T47D (cell line): Measurements from ENCODE around the gene CNOT1.
"Not testable (repeated sequence)": the region's sequence is repeated elsewhere in the genome, so short reads cannot be mapped to it uniquely, and the experiment has no call there.

Experiments used
- DNase-seq, 2 experiments: peaks; one replicate each; pipeline versions ENCODE4 v3.0.0 to v3.0.0-alpha.2; 2011 to 2012; ENCODE audit warnings: low read depth in 1 of 2, low spot score in 1 of 2
- JUND ChIP-seq: IDR thresholded peaks from 2 replicates; pipeline ENCODE4 v1.6.1; 2012; ENCODE audit warnings: low read depth
- in situ Hi-C: cut with HindIII; loops from 2 replicates; pipeline ENCODE4 v1.10.0; 2016; ENCODE audit warnings: low sequenced_read_pairs, low pct_unique_long_range_greater_than_20kb

CNOT1 gene

DNA sequence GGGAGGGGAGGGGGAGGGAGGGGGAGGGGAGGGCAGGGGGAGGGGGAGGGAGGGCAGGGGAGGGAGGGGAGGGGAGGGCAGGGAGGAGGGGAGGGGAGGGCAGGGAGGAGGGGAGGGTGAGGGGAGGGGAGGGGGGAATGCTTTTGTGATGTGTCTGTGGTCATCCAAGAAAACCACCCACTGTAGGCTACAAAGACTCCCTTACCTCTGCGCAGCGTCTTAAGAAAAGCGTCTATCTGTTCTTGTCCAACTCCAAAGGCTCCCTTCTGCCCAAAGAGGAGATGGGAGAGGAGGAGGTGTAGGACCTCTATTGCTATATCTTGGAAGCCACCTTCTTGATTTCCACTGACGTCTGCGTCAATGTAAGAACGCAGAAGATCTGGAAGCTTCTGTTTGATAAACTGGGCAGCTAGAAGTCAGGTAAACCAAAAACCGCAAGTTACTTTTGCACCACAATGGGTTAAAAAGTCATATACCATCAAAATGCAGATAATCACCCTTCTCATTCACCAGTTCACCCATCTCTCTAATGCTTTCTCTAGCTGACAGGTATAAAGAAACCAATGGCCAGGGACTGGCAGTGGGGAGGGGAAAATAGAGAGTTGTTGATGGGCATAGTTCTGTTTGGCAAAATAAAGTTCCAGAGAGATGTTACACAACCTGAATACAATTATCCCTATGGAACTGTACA is 43.1 kb downstream of the CNOT1 start:
- no peak for TF ChIP-seq JUND
- in situ Hi-C loops = no loop called here
- DNase-seq = no peak

DNA sequence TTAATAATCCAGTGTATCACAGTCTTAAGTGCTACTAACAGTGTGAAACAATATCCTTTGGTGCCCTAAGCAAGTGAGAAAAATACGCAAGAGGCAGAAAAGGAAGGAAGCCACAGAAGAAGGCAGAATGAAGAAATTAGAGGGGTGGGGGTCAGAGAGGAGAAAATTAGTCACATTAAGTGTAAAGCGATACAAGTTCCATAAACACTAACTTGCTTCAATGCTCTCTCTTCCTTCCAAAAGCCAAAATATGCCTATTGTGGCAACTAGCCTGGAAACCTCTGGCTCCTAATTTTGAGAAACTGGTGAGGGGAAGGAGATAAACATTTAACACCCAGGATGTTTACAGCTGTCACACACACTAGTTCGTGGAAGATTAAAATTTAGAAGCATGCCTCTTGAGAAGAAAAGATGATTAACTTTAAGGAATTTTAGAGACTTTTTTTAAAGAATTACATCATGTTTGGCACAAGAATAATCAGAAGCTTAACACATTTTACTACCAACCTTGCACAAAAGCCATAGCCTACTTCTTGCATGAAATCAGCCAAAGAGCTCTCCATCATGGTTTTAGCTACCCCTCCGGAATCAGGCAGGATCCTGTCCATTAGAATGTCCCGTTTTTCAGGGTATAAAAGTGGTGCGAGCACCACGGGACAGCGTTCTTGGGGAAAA is 44.7 kb downstream of the CNOT1 start:
- no peak for TF ChIP-seq JUND
- DNase-seq = no peak
- in situ Hi-C loops = no loop called here

DNA sequence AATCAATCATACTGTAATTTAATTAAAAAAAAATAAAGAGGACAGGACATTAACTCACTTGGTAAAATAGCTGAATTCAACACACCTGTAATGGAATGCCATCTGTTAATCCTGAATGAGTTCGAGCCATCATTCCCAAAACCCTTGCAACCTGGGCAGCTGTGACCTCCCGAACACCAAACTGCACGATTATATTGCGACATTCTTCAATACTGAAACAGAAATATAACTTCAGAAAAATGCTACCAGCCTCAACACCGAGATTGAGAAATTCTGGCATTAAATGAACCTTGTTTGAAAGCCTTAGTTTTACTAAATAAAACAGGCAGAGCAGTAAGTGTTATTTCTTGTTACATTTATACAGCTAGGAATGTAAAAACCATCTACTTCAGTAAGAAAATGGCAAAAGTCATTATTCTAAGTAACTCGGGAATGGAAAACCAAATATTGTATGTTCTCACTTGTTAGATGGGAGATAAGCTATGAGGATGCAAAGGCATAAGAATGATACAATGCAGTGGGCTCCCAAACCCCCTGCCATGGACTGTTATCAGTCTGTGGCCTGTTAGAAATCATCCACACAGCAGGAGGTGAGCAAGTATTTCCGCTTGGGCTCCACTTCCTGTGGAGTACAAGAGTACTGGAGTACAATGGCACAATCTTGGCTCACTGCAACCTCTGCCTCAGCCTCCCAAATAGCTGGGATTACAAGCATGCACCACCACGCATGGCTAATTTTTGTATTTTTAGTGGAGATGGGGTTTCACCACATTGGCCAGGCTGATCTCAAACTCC is 46.5 kb downstream of the CNOT1 start:
- in situ Hi-C loops = no loop called here
- no peak for DNase-seq
- TF ChIP-seq JUND = no peak

DNA sequence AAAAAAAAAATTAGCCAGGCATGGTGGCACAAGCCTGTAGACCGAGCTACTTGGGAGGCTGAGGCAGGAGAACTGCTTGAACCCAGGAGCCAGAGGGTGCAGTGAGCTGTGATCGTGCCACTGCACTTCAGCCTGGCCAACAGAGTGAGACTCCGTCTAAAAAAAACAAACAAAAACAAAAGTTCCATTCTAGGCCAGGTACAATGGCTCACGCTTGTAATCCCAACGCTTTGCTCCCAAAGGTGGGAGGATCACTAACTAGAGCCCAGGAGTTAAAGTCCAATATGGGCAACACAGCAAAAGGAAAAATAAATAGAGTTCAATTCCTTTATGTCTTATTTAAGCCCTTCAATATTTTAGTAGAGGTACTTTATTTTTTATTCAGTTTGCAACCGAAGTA is 47.5 kb downstream of the CNOT1 start:
- in situ Hi-C loops = no loop called here
- TF ChIP-seq JUND = no peak
- DNase-seq = no peak

DNA sequence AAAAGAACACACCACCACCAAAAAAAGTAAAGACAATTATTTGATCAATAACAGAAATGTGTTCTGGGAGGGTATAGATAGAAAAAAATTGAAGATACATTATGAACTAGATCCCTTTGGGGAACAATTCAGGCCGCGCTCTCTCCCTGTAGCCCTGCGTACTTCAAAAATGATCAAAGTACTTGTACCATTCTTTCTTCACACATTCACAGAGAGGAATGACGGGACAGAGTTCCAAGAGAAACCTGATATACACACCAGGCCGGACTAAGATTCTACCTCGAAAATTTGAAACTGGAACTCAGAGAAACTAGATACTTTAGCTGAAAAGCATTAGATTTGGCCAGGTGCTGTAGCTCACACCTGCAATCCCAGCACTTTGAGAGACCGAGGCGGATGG is 50.0 kb downstream of the CNOT1 start:
- TF ChIP-seq JUND = no peak
- in situ Hi-C loops = no loop called here
- DNase-seq = no peak

DNA sequence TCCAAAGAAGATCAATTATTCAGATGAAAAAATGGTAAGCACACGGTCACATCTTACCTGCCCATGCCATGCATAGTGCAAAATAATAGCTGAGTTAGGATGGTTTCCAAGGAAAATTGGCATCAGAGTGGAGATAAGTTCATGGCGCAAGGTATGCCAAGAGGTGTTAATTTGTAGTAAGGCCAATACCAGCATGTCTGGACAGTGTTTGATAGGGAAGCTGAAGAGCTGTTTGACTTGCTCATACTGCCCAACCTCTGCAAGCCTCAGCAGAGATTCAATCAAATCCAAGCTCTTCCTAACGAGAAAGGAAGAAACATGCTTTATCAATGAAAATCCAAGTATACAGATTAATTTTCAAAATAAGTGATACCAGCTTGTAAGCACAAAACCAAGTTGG is 51.0 kb downstream of the CNOT1 start:
- no peak for DNase-seq
- in situ Hi-C loops = no loop called here
- TF ChIP-seq JUND = no peak

DNA sequence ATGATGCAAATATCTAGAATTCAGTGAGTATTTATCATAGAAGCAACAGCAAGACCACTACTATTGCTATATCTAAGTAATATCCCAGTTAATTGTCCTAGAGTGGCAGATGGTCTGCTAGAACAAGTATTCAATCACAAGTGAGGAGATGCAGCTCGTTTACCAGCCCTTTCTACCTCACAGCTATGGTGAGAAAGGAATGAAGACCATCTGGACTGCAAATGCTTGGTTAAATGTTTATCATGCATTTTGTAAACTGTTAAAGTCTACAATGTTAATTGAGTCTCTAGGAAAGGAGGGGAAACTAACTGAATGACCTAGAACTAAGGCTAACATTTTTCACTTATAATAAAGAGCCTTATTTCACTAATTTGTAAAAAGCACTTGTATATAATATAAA is 52.5 kb downstream of the CNOT1 start:
- no peak for DNase-seq
- TF ChIP-seq JUND = no peak
- in situ Hi-C loops = no loop called here

DNA sequence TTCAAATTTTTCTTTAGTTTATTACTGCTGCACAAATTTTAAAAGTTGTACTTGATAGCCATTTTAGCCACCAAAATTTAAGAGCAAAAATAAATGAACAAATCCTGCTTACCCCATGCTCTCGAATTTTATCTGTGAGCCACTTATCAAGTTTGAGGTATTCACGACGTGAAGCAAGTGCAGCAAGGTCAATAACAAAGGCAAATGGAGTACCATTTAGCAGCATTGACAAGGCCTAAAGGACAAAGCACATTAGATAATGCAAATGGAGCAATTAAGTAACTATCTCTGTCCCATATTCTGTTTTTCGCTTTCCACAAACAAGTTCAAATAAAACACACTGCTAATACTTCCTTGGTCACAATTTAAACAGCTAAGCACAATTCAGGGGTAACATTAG is 54.7 kb downstream of the CNOT1 start:
- in situ Hi-C loops = no loop called here
- DNase-seq = no peak
- no peak for TF ChIP-seq JUND

DNA sequence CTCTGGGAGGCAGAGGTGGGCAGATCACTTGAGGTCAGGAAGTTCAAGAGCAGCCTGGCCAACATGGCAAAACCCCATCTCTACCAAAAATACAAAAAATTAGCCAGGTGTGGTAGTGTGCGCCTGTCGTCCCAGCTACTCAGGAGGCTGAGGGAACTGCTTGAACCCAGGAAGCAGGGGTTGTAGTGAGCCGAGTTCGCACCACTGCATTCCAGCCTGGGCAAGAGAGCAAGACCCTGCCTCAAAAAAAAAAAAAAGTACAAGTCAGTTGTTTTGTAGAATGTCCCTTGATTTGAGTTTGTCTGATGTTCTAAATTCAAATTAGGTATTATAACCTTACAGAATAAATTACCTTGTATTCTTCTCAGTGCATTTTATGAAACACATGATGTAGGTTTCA is 63.9 kb downstream of the CNOT1 start:
- DNase-seq, in situ Hi-C loops: not testable (repeated sequence)

DNA sequence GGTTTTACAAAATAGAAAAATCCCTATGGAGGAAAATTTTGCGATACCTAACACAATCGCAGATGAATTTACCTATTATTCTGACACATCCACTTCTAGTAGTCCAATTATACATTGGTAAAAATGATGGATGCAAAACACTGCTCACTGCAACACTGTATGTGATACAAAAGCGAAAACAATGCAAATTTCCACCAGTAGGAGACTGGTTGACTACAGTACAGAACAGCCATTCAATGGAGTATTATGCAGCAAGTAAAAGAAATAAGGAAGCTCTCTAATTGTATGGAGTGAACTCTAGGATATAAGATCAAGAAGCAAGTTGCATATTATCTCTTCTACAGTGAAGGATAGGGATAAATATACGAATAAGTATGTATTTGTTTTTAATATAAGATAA is 65.9 kb downstream of the CNOT1 start:
- in situ Hi-C loops = no loop called here
- no peak for DNase-seq
- no peak for TF ChIP-seq JUND

DNA sequence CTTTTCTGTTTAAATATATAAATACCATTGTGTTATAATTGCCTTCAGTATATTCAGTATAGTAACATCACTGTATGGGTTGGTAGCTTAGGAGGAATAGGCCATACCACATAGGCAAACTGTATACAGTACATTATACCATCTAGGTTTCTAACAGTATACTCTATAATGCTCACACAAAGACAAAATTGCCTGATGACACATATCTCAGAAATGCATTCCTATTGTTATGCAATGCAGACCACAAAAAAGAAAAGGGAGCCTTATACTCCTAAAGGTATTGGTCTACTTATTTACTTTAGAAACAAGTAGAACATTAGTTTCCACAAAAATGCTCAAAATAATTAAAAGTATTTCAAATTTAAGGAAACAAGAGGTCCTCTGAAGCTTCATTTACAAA is 66.4 kb downstream of the CNOT1 start:
- in situ Hi-C loops = no loop called here

DNA sequence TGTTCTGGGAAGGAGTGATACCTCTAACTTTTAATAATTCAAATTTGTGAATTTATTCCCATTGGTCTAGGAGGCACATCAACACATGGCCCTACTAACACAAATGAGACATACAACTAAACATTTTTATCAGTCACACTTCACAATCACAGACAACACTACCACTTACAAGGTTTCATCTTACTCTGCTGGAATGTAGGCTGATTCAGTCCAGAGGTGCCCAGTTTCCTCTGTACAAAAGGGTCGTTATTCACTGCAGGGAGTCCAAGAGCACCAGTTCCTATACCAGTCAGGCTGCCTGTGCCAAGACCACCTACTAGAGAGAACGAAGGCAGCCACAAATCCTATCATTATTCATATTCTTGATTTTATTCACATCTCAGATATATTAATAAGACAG is 72.9 kb downstream of the CNOT1 start:
- DNase-seq = no peak
- in situ Hi-C loops = no loop called here
- TF ChIP-seq JUND = no peak

More for the DNA sequence above, 66.4 kb downstream of the CNOT1 start:
- DNase-seq = no peak
- no peak for TF ChIP-seq JUND

DNA sequence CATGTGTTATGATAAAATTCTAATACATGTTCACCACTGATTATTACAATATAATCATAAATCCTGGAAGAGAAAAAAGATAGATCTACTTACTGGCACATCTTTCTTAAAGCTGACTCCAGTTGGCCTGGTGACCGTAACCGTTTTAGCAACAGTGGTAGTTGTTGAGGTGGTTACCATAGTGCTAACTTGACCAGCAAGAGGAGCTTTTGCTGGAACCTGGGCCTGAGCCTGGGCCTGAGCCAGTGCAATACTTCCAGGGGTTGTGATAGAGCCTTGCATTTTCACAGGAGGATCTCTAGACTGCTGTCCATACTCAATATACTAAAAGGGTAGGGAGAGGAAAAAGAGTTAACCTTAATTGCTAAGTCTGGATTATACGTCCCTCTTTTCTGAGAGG is 78.1 kb downstream of the CNOT1 start:
- TF ChIP-seq JUND = no peak
- no peak for DNase-seq
- in situ Hi-C loops = no loop called here
